Measurements from ENCODE around the gene DDX28.

DDX28 gene

DNA sequence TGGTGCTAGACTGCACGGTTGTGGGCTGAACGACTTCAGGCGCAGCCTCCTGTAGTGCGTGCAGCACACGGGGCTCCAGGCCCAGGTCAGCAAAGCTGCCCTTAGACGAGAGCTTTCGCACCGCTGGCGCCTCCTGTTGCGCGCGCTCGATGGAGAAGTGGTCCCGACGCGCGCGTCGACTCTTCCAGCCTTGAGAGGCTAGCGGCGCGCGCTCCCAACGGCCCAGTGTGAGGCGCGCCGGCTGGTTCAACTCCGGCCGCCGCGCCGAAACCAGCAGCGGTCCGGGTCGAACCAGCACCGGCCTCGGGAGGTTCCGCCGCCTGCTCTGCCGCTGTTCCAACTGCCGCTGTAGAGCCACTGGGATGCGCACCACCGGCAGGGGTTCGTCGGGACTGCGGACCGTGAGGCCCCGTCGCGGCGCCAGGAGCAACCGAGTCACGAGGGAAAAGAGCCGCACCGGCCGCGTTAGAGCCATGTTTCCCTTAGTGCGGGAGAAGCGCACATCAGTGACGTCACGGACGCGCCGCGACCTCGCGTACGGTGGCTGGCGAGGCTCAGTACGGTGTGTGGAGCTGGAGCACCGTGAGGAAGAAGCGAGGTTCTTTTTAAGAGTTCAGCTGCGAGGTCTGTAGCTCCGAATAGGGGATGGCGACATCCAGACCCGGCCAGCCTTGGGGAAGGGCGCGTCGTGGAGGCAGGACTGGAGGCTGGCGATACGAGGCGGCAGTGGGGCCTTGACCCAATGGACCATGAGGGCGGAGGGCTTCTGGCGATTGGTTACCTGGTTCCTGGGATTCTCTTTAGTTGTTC lies at the start of gene DDX28, which contains the start of gene DUS2:
Gene DDX28 (minus strand): TSS at position 505 of the 810 bp plus-strand sequence. CDS start 30 bp downstream, at position 475.
Gene DUS2 (plus strand): TSS at position 557 of the 810 bp plus-strand sequence. CDS start 14,740 bp downstream, outside the sequence.
- peak; percentile 65 for DNase-seq

- DNase-seq = no peak
These were observed 49.1 kb upstream of the DDX28 start for GRCh38 chr16:68072038-68072695.

DNA sequence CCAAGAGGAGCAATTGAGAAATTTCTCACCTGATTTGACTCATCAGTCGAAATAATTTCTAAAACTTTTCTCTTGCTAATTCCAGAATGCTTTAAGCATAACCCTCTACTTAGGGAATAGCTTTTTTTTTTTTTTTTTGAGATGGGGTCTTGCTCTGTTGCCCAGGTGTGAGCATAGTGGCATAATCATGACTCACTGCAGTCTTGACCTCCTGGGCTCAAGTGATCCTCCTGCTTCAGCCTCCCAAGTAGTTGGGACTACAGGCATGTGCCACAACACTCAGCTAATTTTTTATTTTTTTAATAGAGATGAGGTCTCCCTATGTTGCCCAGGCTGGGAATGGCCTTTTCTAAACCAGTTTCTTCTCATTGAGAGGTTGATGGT lies 48.5 kb upstream of the DDX28 start:
- DNase-seq = no peak

DNA sequence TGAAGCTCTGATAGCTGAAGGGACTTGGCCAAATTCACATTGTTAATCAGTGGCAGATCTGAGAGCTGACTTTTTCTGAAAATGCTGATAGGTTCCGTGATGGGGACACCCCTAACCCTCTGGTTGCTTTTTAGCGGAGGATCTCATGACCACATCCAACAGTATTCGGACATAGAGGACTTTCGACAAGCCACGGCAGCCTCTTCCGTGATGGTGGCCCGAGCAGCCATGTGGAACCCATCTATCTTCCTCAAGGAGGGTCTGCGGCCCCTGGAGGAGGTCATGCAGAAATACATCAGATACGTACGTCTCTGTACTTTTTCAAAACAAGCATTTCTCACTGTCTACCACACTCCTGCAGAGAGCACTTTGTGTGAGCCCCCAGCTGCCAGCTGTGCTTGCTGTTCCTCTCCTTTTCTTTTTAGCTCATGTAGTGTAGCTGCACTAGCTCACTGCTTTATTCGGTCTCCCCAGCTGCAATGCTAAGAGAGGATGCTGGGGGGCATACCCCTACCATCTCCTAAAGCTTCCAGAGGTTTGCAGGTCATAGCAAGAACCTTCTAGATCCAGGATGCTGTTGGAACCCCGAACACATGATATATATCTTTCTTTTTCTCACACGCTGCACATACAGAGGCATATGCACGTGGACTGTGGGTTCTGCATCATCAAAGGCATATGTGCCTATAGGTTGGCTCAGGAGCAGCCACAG lies 47.9 kb upstream of the DDX28 start:
- no peak for DNase-seq

- no peak for DNase-seq
These were observed 47.3 kb upstream of the DDX28 start for GRCh38 chr16:68070249-68070730.

DNA sequence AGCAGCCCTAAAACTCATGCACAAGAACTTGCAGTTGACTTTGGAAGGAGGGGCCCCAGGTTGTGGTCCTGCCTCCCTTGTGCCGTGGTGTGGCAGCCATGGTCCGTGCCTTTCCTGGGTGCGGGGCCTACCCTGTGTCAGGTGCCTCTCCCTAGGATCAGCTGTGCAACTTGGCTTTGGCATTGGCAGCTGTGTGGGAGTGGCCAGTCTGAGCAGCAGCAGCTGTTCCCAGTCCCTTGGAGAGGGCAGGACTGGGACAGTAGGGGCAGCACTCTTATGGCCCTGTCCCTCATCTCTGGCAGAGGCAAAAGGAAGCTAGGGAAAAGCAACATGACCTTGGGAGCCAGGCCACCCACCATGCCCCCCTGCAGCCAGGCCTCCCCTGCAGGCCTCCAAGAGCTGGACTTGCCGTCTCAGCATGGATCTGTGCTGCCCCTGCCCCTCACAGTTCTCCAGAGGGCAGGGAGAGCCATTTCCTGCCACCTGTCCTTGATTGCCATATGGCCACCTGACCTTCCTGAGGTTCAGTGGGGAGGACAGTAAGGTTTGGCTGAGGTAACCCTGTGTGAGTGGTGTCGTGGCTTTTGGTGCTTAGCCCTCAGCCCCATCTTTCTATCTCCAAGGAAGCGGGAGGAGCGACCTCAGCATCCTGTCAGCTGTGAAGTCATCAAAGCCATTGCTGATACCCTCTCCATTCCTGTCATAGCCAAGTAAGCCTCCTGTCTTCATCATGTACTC lies 46.6 kb upstream of the DDX28 start:
- no peak for DNase-seq

DNA sequence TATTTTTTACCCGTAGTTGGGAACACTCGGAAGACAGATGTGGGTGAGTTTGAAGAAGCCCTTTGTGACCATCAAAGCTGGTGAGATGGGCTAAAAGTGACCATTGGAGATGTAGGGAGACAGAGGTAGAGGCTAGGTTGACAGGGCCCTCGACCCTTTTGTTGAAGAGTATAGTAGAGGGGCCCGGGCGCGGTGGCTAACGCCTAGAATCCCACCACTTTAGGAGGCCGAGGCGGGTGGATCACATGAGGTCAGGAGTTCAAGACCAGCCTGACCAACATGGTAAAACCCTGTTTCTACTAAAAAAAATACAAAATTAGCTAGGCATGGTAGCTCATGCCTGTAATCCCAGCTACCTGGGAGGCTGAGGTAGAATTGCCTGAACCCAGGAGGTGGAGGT lies 45.9 kb upstream of the DDX28 start:
- no peak for DNase-seq

- no peak for DNase-seq
These were observed 43.7 kb upstream of the DDX28 start for GRCh38 chr16:68066763-68067162.

DNA sequence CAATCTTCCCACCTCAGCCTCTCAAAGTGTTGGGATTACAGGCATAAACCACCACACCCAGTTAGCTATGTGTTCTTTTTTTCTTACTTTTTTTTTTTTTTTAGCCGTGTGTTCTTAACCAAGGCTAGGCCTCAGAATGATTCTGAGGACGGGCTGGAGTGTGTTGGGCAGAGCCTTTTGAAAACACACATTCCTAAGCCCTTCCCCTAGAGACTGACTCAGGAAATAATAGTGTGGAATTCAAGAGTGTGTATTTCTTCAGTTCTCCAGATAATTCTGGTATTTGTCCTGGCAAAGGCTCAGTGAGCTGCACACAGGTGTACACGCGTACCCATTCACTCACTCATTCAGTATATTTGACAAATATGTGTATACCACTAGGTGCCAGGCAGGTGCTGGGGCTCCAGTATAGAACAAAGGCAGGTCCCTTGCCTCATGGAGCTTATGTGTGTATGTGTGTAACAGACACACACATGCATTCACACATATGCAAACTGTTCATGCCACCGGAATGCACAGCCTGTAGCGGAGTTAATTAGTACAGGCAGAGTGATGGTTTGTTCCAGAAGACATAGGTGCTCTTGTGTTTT lies 42.8 kb upstream of the DDX28 start:
- DNase-seq = no peak

- DNase-seq = peak; percentile 53
These were observed 41.8 kb upstream of the DDX28 start for GRCh38 chr16:68064791-68065365.

GRCh38 chr16:68062910-68063393 lies 39.9 kb upstream of the DDX28 start:
- DNase-seq = no peak

DNA sequence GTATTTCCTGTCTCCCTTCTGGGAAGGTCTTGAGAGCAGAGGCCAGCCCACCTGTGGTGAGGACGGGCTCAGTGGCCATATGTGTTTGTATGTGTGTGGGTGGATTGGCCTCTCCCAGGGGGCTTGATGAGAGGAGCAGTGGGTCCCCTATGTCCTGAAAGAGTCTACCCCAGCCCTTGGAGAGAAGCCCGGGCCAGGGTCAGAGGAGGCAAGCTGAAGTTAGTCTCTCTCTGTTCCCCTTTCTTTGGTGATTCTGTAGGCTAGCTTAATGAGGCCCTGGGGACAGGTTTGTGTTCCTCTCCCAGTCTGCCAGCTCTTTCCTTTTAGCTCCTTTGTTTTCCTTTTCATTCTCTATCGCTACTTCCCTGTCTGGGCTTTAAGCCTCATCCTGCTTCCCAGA lies 38.4 kb upstream of the DDX28 start:
- no peak for DNase-seq

DNA sequence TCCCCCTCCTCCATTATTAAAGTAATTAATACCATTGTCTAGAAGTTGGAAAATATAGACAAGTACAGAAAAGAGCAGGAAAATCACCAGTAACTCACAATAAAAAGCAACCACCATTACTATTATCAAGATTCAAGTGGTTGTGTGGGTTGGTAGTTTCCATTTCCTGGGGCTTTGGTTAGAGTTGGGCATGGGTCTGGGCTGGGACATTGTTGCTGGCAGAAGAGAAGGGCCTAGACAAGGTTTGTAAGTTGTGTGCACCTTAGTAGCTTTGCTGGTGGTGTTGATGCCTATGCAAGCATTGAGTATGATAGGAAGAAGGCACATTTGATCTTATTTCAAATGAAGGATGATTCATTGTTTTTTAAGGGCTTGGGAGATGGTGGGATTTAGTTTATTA lies 36.8 kb upstream of the DDX28 start:
- no peak for DNase-seq

GRCh38 chr16:68055395-68055794 lies 32.4 kb upstream of the DDX28 start:
- DNase-seq = no peak

GRCh38 chr16:68049449-68049848 lies 26.4 kb upstream of the DDX28 start:
- no peak for DNase-seq

- DNase-seq = no peak
These were observed 25.0 kb upstream of the DDX28 start for GRCh38 chr16:68047987-68048386.

DNA sequence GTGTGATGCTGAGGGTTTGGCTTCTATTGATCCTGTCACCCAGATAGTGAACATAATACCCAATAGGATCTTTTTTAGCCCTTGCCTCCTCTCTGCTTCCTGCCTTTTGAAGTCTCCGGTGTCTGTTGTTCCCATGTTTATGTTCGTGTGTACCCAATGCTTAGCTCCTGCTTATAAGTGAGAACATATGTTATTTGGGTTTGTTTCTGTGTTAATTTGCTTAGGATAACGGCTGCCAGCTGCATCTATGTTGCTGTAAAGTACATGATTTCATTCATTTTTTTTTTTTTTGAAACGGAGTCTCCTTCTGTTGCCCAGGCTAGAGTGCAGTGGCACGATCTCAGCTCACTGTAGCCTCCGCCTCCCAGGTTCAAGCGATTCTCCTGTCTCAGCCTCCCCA lies 23.1 kb upstream of the DDX28 start:
- DNase-seq = no peak

GRCh38 chr16:68041783-68042182 lies 18.8 kb upstream of the DDX28 start:
- DNase-seq = peak; percentile 78

DNA sequence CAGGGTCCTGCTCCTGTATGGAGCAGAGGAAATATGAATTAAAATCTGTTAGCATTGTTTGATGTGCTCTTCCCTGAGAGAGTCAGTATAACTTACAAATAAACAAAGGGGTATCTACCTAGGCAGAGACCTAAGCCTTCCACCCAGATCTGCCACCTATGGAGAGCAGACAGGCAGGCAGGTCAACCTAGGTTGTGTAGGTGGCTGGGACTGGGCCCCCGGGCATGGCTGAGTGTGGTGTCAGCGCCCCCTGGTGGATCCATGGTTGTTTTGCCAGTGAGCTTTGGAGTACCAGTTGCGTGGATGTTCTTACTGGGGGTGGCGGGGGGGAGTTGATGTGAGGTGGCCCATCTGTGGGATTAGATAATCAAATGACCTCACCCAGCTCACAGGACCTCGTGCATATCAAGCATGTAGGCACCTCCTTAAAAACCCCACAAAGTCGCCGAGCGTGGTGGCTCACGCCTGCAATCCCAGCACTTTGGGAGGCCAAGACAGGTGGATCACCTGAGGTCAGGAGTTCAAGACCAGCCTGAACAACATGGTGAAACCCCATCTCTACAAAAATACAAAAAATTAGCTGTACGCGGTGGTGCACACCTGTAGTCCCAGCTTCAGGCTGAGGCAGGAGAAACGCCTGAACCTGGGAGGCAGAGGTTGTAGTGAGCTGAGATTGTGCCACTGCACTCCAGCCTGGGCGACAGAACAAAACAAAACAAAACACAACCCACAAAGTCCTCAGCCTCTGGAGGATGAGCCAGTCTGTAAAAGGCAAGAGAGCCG lies 17.7 kb upstream of the DDX28 start:
- DNase-seq = peak; percentile 8

- DNase-seq = no peak
These were observed 15.0 kb upstream of the DDX28 start for GRCh38 chr16:68037841-68038597.
